Activated CD4-positive, alpha-beta T cell treated with anti-CD3 and anti-CD28 coated beads, Interleukin-2, amount 10 ng/mL, durations not matched to agents 7 days and 5 days (primary cell): Measurements from ENCODE around the gene GLIS2. TPM values are rescaled to one million over a fixed set of nuclear protein-coding genes. Genes with fewer than 3 reads are reported as not detected.
A peak's percentile ranks its signal among the peaks of the same experiment; 100 is the strongest.

Experiments used
- CTCF ChIA-PET: fragments of 350-600 bp; sonication (Branson Sonifier 250); formaldehyde crosslinking; loops from one replicate; lab custom pipeline; 2021; ENCODE audit warnings: antibody characterized with exemption; lab: Charles Lee
- POLR2A ChIA-PET: fragments of 350-600 bp; sonication (Branson Sonifier 250); formaldehyde crosslinking; loops from one replicate; lab custom pipeline; 2021; ENCODE audit warnings: antibody characterized with exemption; lab: Charles Lee
- DNase-seq: peaks from one replicate; pipeline ENCODE4 v3.0.0-alpha.2; 2020
- H3K27ac Mint-ChIP-seq: one replicate; pipeline ENCODE4 v1.8.0; 2021; ENCODE audit warnings: mild to moderate bottlenecking, moderate library complexity, mixed read lengths
- H3K27me3 Mint-ChIP-seq: one replicate; pipeline ENCODE4 v1.8.0; 2021; ENCODE audit warnings: mixed read lengths
- H3K36me3 Mint-ChIP-seq: one replicate; pipeline ENCODE4 v1.8.0; 2021; ENCODE audit warnings: low read depth, mixed read lengths
- H3K4me1 Mint-ChIP-seq: one replicate; pipeline ENCODE4 v1.8.0; 2021; ENCODE audit warnings: mixed read lengths
- H3K4me3 Mint-ChIP-seq: one replicate; pipeline ENCODE4 v1.8.0; 2021; ENCODE audit warnings: mild to moderate bottlenecking, moderate library complexity, mixed read lengths
- H3K9me3 Mint-ChIP-seq: one replicate; pipeline ENCODE4 v1.8.0; 2021; ENCODE audit warnings: mixed read lengths
- total RNA-seq, 2 experiments: library from RNA; stranded (reverse); gene quantifications; one replicate each; pipeline ENCODE4 v1.2.3, GENCODE V29; 2021

The GLIS2 gene
- total RNA-seq, 2 experiments from 2014 or later, result 0.12 to 0.17 TPM

DNA sequence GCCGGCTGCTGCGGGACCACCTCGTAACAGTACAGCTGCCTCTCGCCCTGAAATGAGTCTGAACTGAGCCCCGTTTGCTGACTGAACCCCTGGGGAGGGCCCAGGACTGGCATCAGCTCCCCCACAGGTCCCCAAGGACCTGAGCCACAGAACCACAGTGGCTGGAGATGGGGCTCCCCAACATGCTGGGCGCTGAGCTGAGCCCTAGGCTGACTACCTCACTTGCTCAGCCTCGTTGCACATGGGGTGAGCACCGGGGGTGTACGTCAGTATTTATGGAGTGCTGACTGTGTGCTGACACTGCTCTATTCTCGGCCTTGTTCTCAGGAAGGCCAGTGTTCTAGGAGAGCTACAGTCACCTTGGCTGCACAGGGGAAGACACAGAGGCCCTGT lies 49.1 kb downstream of the GLIS2 start:
- no peak for DNase-seq
- CTCF ChIA-PET, result interaction anchor here (0.7 to 1.4 kb wide), 3 partner anchors 10 to 426 kb away, joined by 3 to 4 read pairs (median 3); no protein-coding TSS in a partner anchor
- Mint-ChIP-seq H3K27ac (no peak overlapping the region), H3K36me3 (peaks cover 23% of the 10 kb centered on the region), H3K27me3 (no peaks in the 10 kb centered on the region), H3K4me1 (peaks cover 2% of the 10 kb centered on the region), H3K9me3 (no peaks in the 10 kb centered on the region), H3K4me3 (no peak overlapping the region)
- POLR2A ChIA-PET, result no interaction called here

DNA sequence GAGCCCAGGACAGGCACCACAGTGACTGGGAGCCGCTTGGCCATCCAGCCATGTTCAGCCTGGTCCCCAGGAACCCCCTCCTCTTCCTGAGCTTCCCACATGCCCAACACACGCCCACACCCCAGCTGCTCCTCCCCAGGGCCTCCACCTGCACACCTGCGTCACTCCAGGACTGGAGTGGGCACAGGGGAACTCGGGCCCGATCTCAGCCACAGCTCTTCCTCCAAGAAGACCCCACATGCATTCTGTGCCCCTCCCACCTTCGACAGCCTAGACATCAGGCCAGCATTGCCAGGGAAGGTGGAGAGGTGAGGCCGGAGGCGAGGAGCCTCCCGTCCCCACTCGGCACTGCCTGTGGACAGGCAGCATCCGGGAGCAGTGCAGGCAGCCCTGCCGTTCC lies 49.7 kb downstream of the GLIS2 start:
- H3K4me1 Mint-ChIP-seq, result peaks cover 2% of the 10 kb centered on the region
- ChIA-PET POLR2A (no interaction called here), CTCF (interaction anchor here (1.1 to 1.4 kb wide), 2 partner anchors 10 to 35 kb away, joined by 3 read pairs; no protein-coding TSS in a partner anchor)
- H3K36me3 Mint-ChIP-seq, result peaks cover 23% of the 10 kb centered on the region
- no peak overlapping the region for H3K4me3 Mint-ChIP-seq
- no peaks in the 10 kb centered on the region for H3K9me3 Mint-ChIP-seq
- peak overlapping the region; percentile 27 for H3K27ac Mint-ChIP-seq
- no peaks in the 10 kb centered on the region for H3K27me3 Mint-ChIP-seq
- no peak for DNase-seq

DNA sequence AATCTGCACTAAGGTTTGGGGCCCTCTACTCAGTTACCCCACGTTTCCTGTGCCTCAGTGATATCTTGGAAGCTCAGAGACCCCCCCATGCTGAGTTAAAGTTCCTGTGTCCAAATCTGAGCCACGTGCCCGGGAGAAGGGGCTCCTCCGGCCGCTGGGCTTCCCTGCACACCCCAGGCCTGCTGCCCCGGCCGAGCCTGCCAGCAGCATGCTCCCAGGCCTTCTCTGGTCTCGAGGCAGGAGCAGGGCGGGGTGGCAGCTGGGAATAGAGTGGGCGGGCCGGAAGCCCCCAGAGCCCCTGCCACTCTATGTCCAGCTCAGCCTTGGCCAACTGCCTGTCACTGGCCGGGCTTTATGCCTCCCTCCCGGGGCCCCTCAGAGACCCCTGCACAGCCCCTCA lies 50.1 kb downstream of the GLIS2 start:
- no peaks in the 10 kb centered on the region for H3K27me3 Mint-ChIP-seq
- H3K4me3 Mint-ChIP-seq, result no peak overlapping the region
- no peaks in the 10 kb centered on the region for H3K9me3 Mint-ChIP-seq
- ChIA-PET CTCF (interaction anchor here (1.4 kb wide), 1 partner anchor 36 kb away, joined by 3 read pairs; no protein-coding TSS in a partner anchor), POLR2A (no interaction called here)
- H3K27ac Mint-ChIP-seq, result no peak overlapping the region
- DNase-seq, result no peak
- H3K4me1 Mint-ChIP-seq, result peaks cover 2% of the 10 kb centered on the region
- H3K36me3 Mint-ChIP-seq, result peaks cover 23% of the 10 kb centered on the region

GRCh38 chr16:4367393-4367856 lies 51.6 kb downstream of the GLIS2 start:
- Mint-ChIP-seq H3K27ac (no peak overlapping the region), H3K4me1 (peaks cover 5% of the 10 kb centered on the region), H3K27me3 (no peaks in the 10 kb centered on the region), H3K9me3 (no peaks in the 10 kb centered on the region), H3K36me3 (peaks cover 18% of the 10 kb centered on the region), H3K4me3 (no peak overlapping the region)
- POLR2A ChIA-PET, result no interaction called here
- CTCF ChIA-PET, result no interaction called here
- DNase-seq, result no peak

DNA sequence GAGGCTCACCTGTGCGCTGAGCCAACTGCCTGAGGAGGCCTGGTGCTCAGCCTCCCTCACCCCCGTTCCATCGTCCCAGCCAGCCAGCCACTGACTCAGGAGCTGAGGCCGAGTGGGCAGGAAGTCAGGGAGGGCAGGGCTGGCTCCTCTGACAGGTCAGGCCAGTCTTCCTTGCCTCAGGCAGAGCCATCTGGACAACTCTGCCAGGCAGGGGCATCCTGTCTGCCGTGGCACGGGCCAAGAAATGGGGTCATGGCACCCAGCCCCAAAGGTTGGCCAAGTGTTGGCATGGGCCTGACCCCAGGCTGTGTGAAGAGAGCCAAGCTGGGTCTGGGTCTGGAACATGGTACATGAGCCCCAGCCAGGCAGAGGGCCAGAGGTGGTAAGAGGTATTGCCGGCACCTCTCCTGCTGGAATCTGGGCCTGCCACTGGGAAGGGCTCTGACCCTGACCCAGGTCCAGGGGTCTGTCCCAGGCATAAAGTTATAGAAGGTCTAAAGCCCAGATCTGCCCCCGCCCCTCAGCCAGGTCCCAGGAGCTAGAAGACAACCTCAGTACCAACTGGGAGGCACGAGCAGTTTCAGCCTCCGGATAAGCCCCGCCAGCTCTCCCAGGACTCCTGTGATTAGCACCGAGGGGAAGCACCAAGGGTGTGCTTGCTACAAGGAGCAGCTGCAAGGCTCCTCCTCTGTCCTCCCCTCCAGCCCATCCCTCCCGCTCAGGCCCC lies 53.3 kb downstream of the GLIS2 start:
- ChIA-PET CTCF (interaction anchor here (0.6 to 1.0 kb wide), 4 partner anchors 9 to 180 kb away, joined by 3 read pairs; partner anchors contain the start of gene PAM16), POLR2A (no interaction called here)
- DNase-seq, result no peak
- Mint-ChIP-seq H3K9me3 (no peaks in the 10 kb centered on the region), H3K27ac (no peak overlapping the region), H3K4me3 (no peak overlapping the region), H3K27me3 (no peaks in the 10 kb centered on the region), H3K36me3 (peaks cover 8% of the 10 kb centered on the region), H3K4me1 (peaks cover 7% of the 10 kb centered on the region)

- ChIA-PET CTCF (interaction anchor here (0.9 kb wide), 1 partner anchor 19 kb away, joined by 3 read pairs; the partner anchor contains the start of gene PAM16), POLR2A (no interaction called here)
- Mint-ChIP-seq H3K4me3 (no peak overlapping the region), H3K27me3 (no peaks in the 10 kb centered on the region), H3K4me1 (peaks cover 7% of the 10 kb centered on the region), H3K9me3 (no peaks in the 10 kb centered on the region), H3K27ac (no peak overlapping the region), H3K36me3 (peaks cover 6% of the 10 kb centered on the region)
- DNase-seq, result no peak
Measured at GRCh38 chr16:4370151-4370550, 54.3 kb downstream of the GLIS2 start.

GRCh38 chr16:4370570-4371356 lies 54.9 kb downstream of the GLIS2 start:
- Mint-ChIP-seq H3K36me3 (peaks cover 6% of the 10 kb centered on the region), H3K4me1 (peaks cover 7% of the 10 kb centered on the region), H3K27ac (no peak overlapping the region), H3K4me3 (no peak overlapping the region), H3K27me3 (no peaks in the 10 kb centered on the region), H3K9me3 (no peaks in the 10 kb centered on the region)
- CTCF ChIA-PET, result interaction anchor here (0.6 to 1.2 kb wide), 2 partner anchors 11 to 223 kb away, joined by 3 to 4 read pairs; no protein-coding TSS in a partner anchor
- POLR2A ChIA-PET, result no interaction called here
- no peak for DNase-seq

GRCh38 chr16:4371357-4372000 lies 55.6 kb downstream of the GLIS2 start, which contains the start of gene VASN:
Gene VASN (plus strand): TSS chr16:4371848. CDS start chr16:4380878, 9,030 bp downstream.
- no peaks in the 10 kb centered on the region for H3K27me3 Mint-ChIP-seq
- CTCF ChIA-PET, result interaction anchor here (0.6 to 1.2 kb wide), 2 partner anchors 12 to 224 kb away, joined by 3 to 4 read pairs; no protein-coding TSS in a partner anchor
- H3K9me3 Mint-ChIP-seq, result no peaks in the 10 kb centered on the region
- H3K36me3 Mint-ChIP-seq, result peaks cover 6% of the 10 kb centered on the region
- peak within 1 kb of the TSS; percentile 53 for H3K4me3 Mint-ChIP-seq
- H3K4me1 Mint-ChIP-seq, result peaks cover 7% of the 10 kb centered on the region
- DNase-seq, result peak; percentile 52
- POLR2A ChIA-PET, result no interaction called here
- no peak within 1 kb of the TSS for H3K27ac Mint-ChIP-seq

DNA sequence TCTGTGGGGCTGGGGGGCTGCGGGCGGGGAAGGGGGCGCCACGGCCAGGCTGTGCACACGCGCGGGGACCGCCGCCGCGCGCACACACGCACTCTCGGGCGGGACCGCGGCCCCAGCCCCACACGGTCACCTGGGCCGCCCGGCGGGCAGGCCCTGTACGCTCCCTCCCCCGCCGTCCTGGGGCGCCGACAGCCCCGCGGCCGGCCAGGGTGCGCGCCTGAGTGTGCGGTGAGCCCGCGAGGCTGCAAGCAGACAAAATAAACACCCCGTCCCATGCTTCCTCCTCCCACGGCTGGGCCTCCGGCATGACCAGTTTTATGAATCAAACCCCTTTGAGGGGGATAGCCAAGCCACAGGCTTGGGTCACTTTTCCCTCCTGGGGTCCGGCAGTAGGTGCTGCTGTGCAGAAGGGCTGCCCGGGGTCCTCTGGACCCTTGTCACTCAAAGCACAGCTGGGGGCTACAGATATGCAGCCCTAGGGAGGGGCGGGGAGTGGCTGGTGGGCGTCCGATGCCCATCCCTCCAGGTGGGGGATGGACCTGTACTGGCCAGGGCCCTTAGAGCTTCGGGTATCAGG lies 56.2 kb downstream of the GLIS2 start:
- POLR2A ChIA-PET, result no interaction called here
- peaks cover 6% of the 10 kb centered on the region for H3K36me3 Mint-ChIP-seq
- peaks cover 7% of the 10 kb centered on the region for H3K4me1 Mint-ChIP-seq

DNA sequence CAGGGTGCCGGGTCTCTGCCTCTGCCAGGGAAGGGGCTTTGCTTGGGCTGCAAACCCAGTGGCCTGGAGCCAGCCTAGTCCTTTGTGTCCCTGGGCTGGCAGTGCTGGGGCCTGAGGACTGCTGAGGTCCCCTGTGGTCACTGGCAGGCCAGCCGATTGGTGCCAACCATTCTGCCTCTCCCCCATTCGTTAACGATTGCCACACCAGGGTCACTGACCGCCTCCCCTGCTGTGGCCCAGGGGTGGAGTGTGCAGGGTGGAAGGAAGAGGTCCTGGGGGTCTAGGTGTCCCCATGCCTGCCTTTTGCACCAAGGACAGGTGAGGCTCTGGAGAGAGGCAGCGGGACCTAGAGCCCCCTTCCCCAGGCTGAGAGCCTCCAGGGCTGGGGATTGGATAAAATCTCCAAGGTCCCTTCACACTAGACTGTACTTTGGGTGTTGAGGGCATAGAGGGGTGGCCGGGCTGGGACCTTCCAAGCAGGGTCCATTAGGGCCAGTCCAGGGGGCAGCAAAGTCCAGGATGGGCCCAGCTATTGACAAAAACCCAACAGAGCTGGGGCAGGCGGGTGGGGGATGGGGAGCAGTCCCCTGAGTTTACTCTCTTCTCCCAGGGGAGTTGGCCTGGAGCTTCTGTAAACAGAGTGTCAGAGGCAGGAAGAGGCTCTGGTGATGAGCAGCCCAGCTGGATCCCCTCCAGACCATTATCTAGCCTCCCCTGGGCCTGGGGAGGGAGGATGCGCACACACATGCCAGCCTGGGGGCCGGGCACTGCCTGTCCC lies 56.9 kb downstream of the GLIS2 start:
- no peaks in the 10 kb centered on the region for H3K36me3 Mint-ChIP-seq
- ChIA-PET POLR2A (no interaction called here), CTCF (interaction anchor here (1.1 kb wide), 1 partner anchor 119 kb away, joined by 3 read pairs; no protein-coding TSS in a partner anchor)
- no peak overlapping the region for H3K4me3 Mint-ChIP-seq
- peaks cover 5% of the 10 kb centered on the region for H3K4me1 Mint-ChIP-seq
- H3K9me3 Mint-ChIP-seq, result no peaks in the 10 kb centered on the region
- no peak for DNase-seq
- H3K27ac Mint-ChIP-seq, result no peak overlapping the region
- H3K27me3 Mint-ChIP-seq, result no peaks in the 10 kb centered on the region

More for the DNA sequence above, 56.2 kb downstream of the GLIS2 start:
- CTCF ChIA-PET, result no interaction called here
- Mint-ChIP-seq H3K27ac (no peak overlapping the region), H3K9me3 (no peaks in the 10 kb centered on the region), H3K4me3 (peak overlapping the region; percentile 53), H3K27me3 (no peaks in the 10 kb centered on the region)
- peak; percentile 27 for DNase-seq

- H3K27ac Mint-ChIP-seq, result no peak overlapping the region
- H3K27me3 Mint-ChIP-seq, result no peaks in the 10 kb centered on the region
- no peaks in the 10 kb centered on the region for H3K9me3 Mint-ChIP-seq
- DNase-seq, result no peak
- no peaks in the 10 kb centered on the region for H3K36me3 Mint-ChIP-seq
- no peak overlapping the region for H3K4me3 Mint-ChIP-seq
- CTCF ChIA-PET, result interaction anchor here (0.7 to 1.1 kb wide), 2 partner anchors 29 to 119 kb away, joined by 3 read pairs; no protein-coding TSS in a partner anchor
- POLR2A ChIA-PET, result no interaction called here
- peaks cover 5% of the 10 kb centered on the region for H3K4me1 Mint-ChIP-seq
Measured at GRCh38 chr16:4373356-4373908, 57.6 kb downstream of the GLIS2 start.
